Measurements from ENCODE around the gene CDKN2B. TPM values are rescaled to one million over a fixed set of nuclear protein-coding genes. Genes with fewer than 3 reads are reported as not detected.

The CDKN2B gene
- polyA plus RNA-seq, 1 donor from 2014 or later: 0.15 TPM

- no peaks in the 10 kb centered on the region for H3K36me3 ChIP-seq (ENCODE audit: insufficient read depth, low read length)
- no peaks in the 10 kb centered on the region for H3F3A ChIP-seq (ENCODE audit: insufficient read depth, low read length, poor library complexity, severe bottlenecking)
- H3K79me2 ChIP-seq (replicated peaks; ENCODE audit: insufficient read depth, low read length): no peaks in the 10 kb centered on the region
- H3K27ac ChIP-seq (ENCODE audit: low read length): no peak overlapping the region
- no peak overlapping the region for H3K9ac ChIP-seq (ENCODE audit: low read length)
- H2AFZ ChIP-seq (ENCODE audit: low read depth, low read length): no peak overlapping the region
- peaks cover 100% of the 10 kb centered on the region for H3K27me3 ChIP-seq (ENCODE audit: insufficient read depth, low read depth, low read length)
- H3K4me2 ChIP-seq (ENCODE audit: low read length): no peak overlapping the region
- H3K4me3 ChIP-seq (ENCODE audit: low read length): no peak overlapping the region
- H3K9me2 ChIP-seq (ENCODE audit: insufficient read depth, low read length): no peaks in the 10 kb centered on the region
- peak; percentile 80 for TF ChIP-seq EZH2 (IDR thresholded peaks at IDR 0.05; ENCODE audit: borderline replicate concordance, insufficient read depth, low read length, poor library complexity, severe bottlenecking)
- TF ChIP-seq RAD21 (conservative IDR thresholded peaks at IDR 0.05): no peak
- H4K20me1 ChIP-seq (ENCODE audit: insufficient read depth): no peaks in the 10 kb centered on the region
- peaks cover 7% of the 10 kb centered on the region for H3K9me3 ChIP-seq (ENCODE audit: low read length)
These were observed 38.1 kb downstream of the CDKN2B start for GRCh38 chr9:21970800-21971640.

DNA sequence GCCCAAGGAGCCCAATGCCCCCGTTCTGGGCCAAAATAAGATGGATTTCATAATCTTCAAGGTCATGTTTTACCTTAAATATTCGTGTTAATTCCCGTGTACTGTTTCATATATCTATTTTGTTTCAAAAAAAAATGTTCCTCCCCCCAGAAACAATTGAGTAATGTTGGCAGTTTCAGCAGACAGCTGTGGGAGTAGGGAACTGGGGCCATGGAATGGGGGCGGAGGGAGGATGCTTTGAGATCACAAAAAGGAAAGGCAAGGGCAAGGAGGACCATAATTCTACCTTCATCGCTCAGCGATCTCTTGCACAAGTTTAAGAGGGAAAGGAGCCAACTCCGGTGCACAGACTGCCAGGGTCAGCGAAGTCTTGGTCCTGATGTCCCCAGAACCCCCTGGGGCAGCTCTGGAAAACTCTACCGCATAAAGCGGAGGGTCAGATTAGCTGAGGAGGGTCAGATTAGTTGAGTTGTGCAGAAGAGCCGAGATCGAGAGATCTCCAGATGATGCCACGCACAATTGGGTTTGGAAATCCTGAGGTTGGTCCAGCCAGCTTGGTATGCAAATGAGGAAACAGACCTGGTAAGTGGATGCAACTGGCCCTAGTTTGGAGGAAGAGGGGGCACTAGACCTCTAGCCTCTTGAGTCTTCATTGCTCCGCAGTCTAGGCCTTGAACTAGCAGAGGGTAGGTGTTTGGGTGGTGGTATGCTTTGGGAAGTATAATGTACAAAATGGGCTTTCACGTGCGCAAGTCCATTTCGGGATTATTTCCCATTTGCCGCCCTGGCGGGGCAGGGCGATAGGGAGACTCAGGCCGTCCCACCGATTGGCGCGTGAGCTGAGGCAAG lies 38.9 kb downstream of the CDKN2B start:
- H3K4me3 ChIP-seq (ENCODE audit: low read length): no peak overlapping the region
- no peak overlapping the region for H3K4me2 ChIP-seq (ENCODE audit: low read length)

GRCh38 chr9:21969011-21969940 lies 39.8 kb downstream of the CDKN2B start:
- no peaks in the 10 kb centered on the region for H4K20me1 ChIP-seq (ENCODE audit: insufficient read depth)
- H3K4me2 ChIP-seq (ENCODE audit: low read length): no peak overlapping the region
- no peak overlapping the region for H3K27ac ChIP-seq (ENCODE audit: low read length)
- H3K79me2 ChIP-seq (replicated peaks; ENCODE audit: insufficient read depth, low read length): no peaks in the 10 kb centered on the region
- TF ChIP-seq MXI1 (conservative IDR thresholded peaks at IDR 0.05; ENCODE audit: poor library complexity, severe bottlenecking) (no peak), EZH2 (IDR thresholded peaks at IDR 0.05; ENCODE audit: borderline replicate concordance, insufficient read depth, low read length, poor library complexity, severe bottlenecking) (peak; percentile 13), POLR2AphosphoS5 (IDR thresholded peaks at IDR 0.05) (no peak)
- H2AFZ ChIP-seq (ENCODE audit: low read depth, low read length): no peak overlapping the region
- H3K4me3 ChIP-seq (ENCODE audit: low read length): peak overlapping the region; percentile 41
- H3K9me3 ChIP-seq (ENCODE audit: low read length): peaks cover 7% of the 10 kb centered on the region
- no peaks in the 10 kb centered on the region for H3K9me2 ChIP-seq (ENCODE audit: insufficient read depth, low read length)
- H3F3A ChIP-seq (ENCODE audit: insufficient read depth, low read length, poor library complexity, severe bottlenecking): no peaks in the 10 kb centered on the region
- no peaks in the 10 kb centered on the region for H3K36me3 ChIP-seq (ENCODE audit: insufficient read depth, low read length)
- H3K27me3 ChIP-seq (ENCODE audit: insufficient read depth, low read depth, low read length): peaks cover 100% of the 10 kb centered on the region
- H3K9ac ChIP-seq (ENCODE audit: low read length): no peak overlapping the region

More for the DNA sequence above, 38.9 kb downstream of the CDKN2B start:
- no peak overlapping the region for H2AFZ ChIP-seq (ENCODE audit: low read depth, low read length)
- no peaks in the 10 kb centered on the region for H3F3A ChIP-seq (ENCODE audit: insufficient read depth, low read length, poor library complexity, severe bottlenecking)
- no peak overlapping the region for H3K9ac ChIP-seq (ENCODE audit: low read length)
- H4K20me1 ChIP-seq (ENCODE audit: insufficient read depth): no peaks in the 10 kb centered on the region
- H3K36me3 ChIP-seq (ENCODE audit: insufficient read depth, low read length): no peaks in the 10 kb centered on the region
- no peaks in the 10 kb centered on the region for H3K9me2 ChIP-seq (ENCODE audit: insufficient read depth, low read length)
- TF ChIP-seq POLR2AphosphoS5 (IDR thresholded peaks at IDR 0.05): no peak
- H3K27ac ChIP-seq (ENCODE audit: low read length): no peak overlapping the region
- H3K79me2 ChIP-seq (replicated peaks; ENCODE audit: insufficient read depth, low read length): no peaks in the 10 kb centered on the region
- H3K9me3 ChIP-seq (ENCODE audit: low read length): peaks cover 7% of the 10 kb centered on the region
- peaks cover 100% of the 10 kb centered on the region for H3K27me3 ChIP-seq (ENCODE audit: insufficient read depth, low read depth, low read length)

Measured in neural cell (in vitro differentiated cells).